GM23248 (cell line): Measurements from ENCODE around the gene MICU2. TPM values are rescaled to one million over a fixed set of nuclear protein-coding genes. Genes with fewer than 3 reads are reported as not detected.
"Not testable (repeated sequence)": the region's sequence is repeated elsewhere in the genome, so short reads cannot be mapped to it uniquely, and the experiment has no call there.

Experiments used
- DNase-seq: peaks from one replicate; pipeline ENCODE4 v3.0.0-alpha.2; 2015
- H2AFZ ChIP-seq: fragments of 200-600 bp; sonication (generic); 2 replicates; pipeline ENCODE4 v1.6.1; 2016; ENCODE audit warnings: antibody characterized with exemption
- H3F3A ChIP-seq: fragments of 200-600 bp; sonication (generic); 2 replicates; pipeline ENCODE4 v1.6.1; 2016; ENCODE audit warnings: mild to moderate bottlenecking, antibody characterized with exemption, mixed run types; ENCODE audit not compliant: insufficient read depth
- H3K27ac ChIP-seq: fragments of 200-600 bp; sonication (generic); 2 replicates; pipeline ENCODE4 v1.5.1; 2016; ENCODE audit warnings: mild to moderate bottlenecking
- H3K27me3 ChIP-seq: fragments of 200-600 bp; sonication (generic); replicated peaks from 2 replicates; pipeline ENCODE4 v1.6.1; 2016; ENCODE audit warnings: mild to moderate bottlenecking; ENCODE audit not compliant: insufficient read depth
- H3K36me3 ChIP-seq: fragments of 200-600 bp; sonication (generic); 2 replicates; pipeline ENCODE4 v1.6.1; 2016; ENCODE audit warnings: low read depth, mild to moderate bottlenecking
- H3K4me1 ChIP-seq: fragments of 200-600 bp; sonication (generic); 2 replicates; pipeline ENCODE4 v1.6.1; 2016; ENCODE audit warnings: mild to moderate bottlenecking; ENCODE audit not compliant: insufficient read depth
- H3K4me2 ChIP-seq: fragments of 200-600 bp; sonication (generic); one replicate; pipeline ENCODE4 v1.6.1; 2016; ENCODE audit warnings: mild to moderate bottlenecking; ENCODE audit not compliant: unreplicated experiment
- H3K4me3 ChIP-seq: fragments of 200-600 bp; sonication (generic); 2 replicates; pipeline ENCODE4 v1.5.1; 2016; ENCODE audit warnings: mild to moderate bottlenecking
- H3K79me2 ChIP-seq: fragments of 200-600 bp; sonication (generic); 2 replicates; pipeline ENCODE4 v1.6.1; 2016; ENCODE audit warnings: mild to moderate bottlenecking; ENCODE audit not compliant: insufficient read depth
- H3K9ac ChIP-seq: fragments of 200-600 bp; sonication (generic); 2 replicates; pipeline ENCODE4 v1.6.1; 2016; ENCODE audit warnings: mild to moderate bottlenecking
- H3K9me2 ChIP-seq: fragments of 200-600 bp; sonication (generic); 2 replicates; pipeline ENCODE4 v1.6.1; 2016; ENCODE audit warnings: mixed run types, mild to moderate bottlenecking, moderate library complexity; ENCODE audit not compliant: insufficient read depth
- H3K9me3 ChIP-seq: fragments of 200-600 bp; sonication (generic); one replicate; pipeline ENCODE4 v1.6.1; 2017; ENCODE audit warnings: low read depth
- H4K20me1 ChIP-seq: fragments of 200-600 bp; sonication (generic); 2 replicates; pipeline ENCODE4 v1.6.0; 2016; ENCODE audit not compliant: insufficient read depth
- EZH2 ChIP-seq: fragments of 200-600 bp; sonication (generic); IDR thresholded peaks from 2 replicates; pipeline ENCODE4 v1.6.1; 2018; ENCODE audit warnings: antibody characterized with exemption, mild to moderate bottlenecking; ENCODE audit not compliant: insufficient read depth, poor library complexity, severe bottlenecking
- EZH2phosphoT487 ChIP-seq: fragments of 200-600 bp; sonication (generic); IDR thresholded peaks from 2 replicates; pipeline ENCODE4 v1.6.1; 2018; ENCODE audit warnings: antibody characterized with exemption, moderate library complexity, mild to moderate bottlenecking, low read depth; ENCODE audit not compliant: insufficient read depth
- WGBS, 2 experiments: methylation state at CpG; one replicate each; pipeline ENCODE4 v1.1.6; 2015 to 2017; ENCODE audit warnings: low lambda C conversion rate in 2 of 2, low coverage in 1 of 2; ENCODE audit errors: missing lambda C conversion rate in 2 of 2; 5-methylcytosine and 5-hydroxymethylcytosine counted together
- in situ Hi-C: fragments of 300-500 bp; cut with MboI; formaldehyde crosslinking; loops from 2 replicates; pipeline ENCODE4 v1.15.0; 2020
- polyA plus RNA-seq: library from polyadenylated mRNA; unstranded; fragments of >200 nt; fragmentation: Nextera tagmentation; extraction: Ambion mirVana; gene quantifications from 2 replicates; pipeline ENCODE4 v1.2.1, GENCODE V29; 2016
- total RNA-seq: library from RNA; depleted of rRNA; stranded (reverse); fragments of >200 nt; shearing (Covaris generic); gene quantifications from 2 replicates; pipeline ENCODE4 v1.2.3, GENCODE V29; 2014

The MICU2 gene
- total and polyA plus RNA-seq, 2 experiments from 2014 or later: 41.4 to 61.7 TPM

GRCh38 chr13:21557995-21558394, 46.0 kb downstream of the MICU2 start:
- H2AFZ ChIP-seq: no peak overlapping the region
- no peak overlapping the region for H3K9ac ChIP-seq
- no peaks in the 10 kb centered on the region for H4K20me1 ChIP-seq
- H3K27me3 ChIP-seq: no peaks in the 10 kb centered on the region
- H3K27ac ChIP-seq: no peak overlapping the region
- no peak overlapping the region for H3K4me3 ChIP-seq
- H3K4me1 ChIP-seq: 0 out of 2 replicates have a peak, but pooled peaks cover 5% of the 10 kb centered on the region
- TF ChIP-seq EZH2phosphoT487 (no peak), EZH2 (no peak)
- peaks cover 21% of the 10 kb centered on the region; the same call in 1 of the 2 replicates for H3K79me2 ChIP-seq
- in situ Hi-C loops: no loop called here
- 68 to 79% methylated on average over 2 of the region's 2 CpGs for WGBS, 2 experiments
- no peaks in the 10 kb centered on the region for H3K9me3 ChIP-seq
- peak; percentile 53 for DNase-seq
- H3K9me2 ChIP-seq: no peaks in the 10 kb centered on the region
- H3F3A ChIP-seq: no peaks in the 10 kb centered on the region
- H3K4me2 ChIP-seq: no peak overlapping the region
- H3K36me3 ChIP-seq: peaks cover 7% of the 10 kb centered on the region; the same call in 1 of the 2 replicates

- H3K4me2 ChIP-seq: no peak overlapping the region
- H3K4me1 ChIP-seq: 0 out of 2 replicates have a peak, but pooled peaks cover 5% of the 10 kb centered on the region
- peak; percentile 6 for DNase-seq
- no peaks in the 10 kb centered on the region for H3K27me3 ChIP-seq
- TF ChIP-seq EZH2: no peak
- no peak for TF ChIP-seq EZH2phosphoT487
- H3K4me3 ChIP-seq: no peak overlapping the region
- no peak overlapping the region for H2AFZ ChIP-seq
- no peak overlapping the region for H3K9ac ChIP-seq
- no peaks in the 10 kb centered on the region for H4K20me1 ChIP-seq
- peaks cover 1% of the 10 kb centered on the region; the same call in 1 of the 2 replicates for H3K36me3 ChIP-seq
- H3K9me3 ChIP-seq: no peaks in the 10 kb centered on the region
- no peaks in the 10 kb centered on the region for H3F3A ChIP-seq
- in situ Hi-C loops: no loop called here
- H3K79me2 ChIP-seq: peaks cover 21% of the 10 kb centered on the region; the same call in 1 of the 2 replicates
- no peak overlapping the region for H3K27ac ChIP-seq
- H3K9me2 ChIP-seq: no peaks in the 10 kb centered on the region
Measured at GRCh38 chr13:21556051-21556450, 47.9 kb downstream of the MICU2 start.

DNA sequence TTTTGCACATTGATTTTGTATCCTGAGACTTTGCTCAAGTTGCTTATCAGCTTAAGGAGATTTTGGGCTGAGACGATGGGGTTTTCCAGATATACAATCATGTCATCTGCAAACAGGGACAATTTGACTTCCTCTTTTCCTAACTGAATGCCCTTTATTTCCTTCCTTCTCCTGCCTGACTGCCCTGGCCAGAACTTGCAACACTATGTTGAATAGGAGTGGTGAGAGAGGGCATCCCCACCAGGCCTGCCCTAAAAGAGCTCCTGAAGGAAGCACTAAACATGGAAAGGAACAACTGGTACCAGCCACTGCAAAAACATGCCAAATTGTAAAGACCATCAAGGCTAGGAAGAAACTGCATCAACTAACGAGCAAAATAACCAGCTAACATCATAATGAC, 50.7 kb downstream of the MICU2 start:
- not testable (repeated sequence) for DNase-seq, H4K20me1 ChIP-seq
- 65 to 100% methylated on average over 1 to 2 of the region's 2 CpGs for WGBS, 2 experiments

GRCh38 chr13:21550918-21551317, 53.1 kb downstream of the MICU2 start:
- Histone ChIP-seq H3K9me2 (no peaks in the 10 kb centered on the region), H3K27ac (no peak overlapping the region), H3K79me2 (peaks cover 9% of the 10 kb centered on the region; the same call in 1 of the 2 replicates), H3K9me3 (no peaks in the 10 kb centered on the region), H3K36me3 (no peaks in the 10 kb centered on the region), H3K9ac (no peak overlapping the region), H3K27me3 (no peaks in the 10 kb centered on the region), H2AFZ (no peak overlapping the region), H3K4me3 (no peak overlapping the region), H3K4me1 (0 out of 2 replicates have a peak, but pooled peaks cover 1% of the 10 kb centered on the region), H4K20me1 (no peaks in the 10 kb centered on the region), H3F3A (no peaks in the 10 kb centered on the region), H3K4me2 (no peak overlapping the region)
- in situ Hi-C loops: no loop called here
- no peak for DNase-seq
- 93 to 99% methylated on average over 2 of the region's 2 CpGs for WGBS, 2 experiments
- TF ChIP-seq EZH2 (no peak), EZH2phosphoT487 (no peak)

More for the DNA sequence above, 50.7 kb downstream of the MICU2 start:
- in situ Hi-C loops, H3K27me3 ChIP-seq, H3K9ac ChIP-seq, H2AFZ ChIP-seq, H3K4me3 ChIP-seq, H3K36me3 ChIP-seq, H3F3A ChIP-seq, H3K27ac ChIP-seq, H3K9me2 ChIP-seq, H3K9me3 ChIP-seq, H3K4me2 ChIP-seq, H3K4me1 ChIP-seq: not testable (repeated sequence)
- peaks cover 21% of the 10 kb centered on the region; the same call in 1 of the 2 replicates for H3K79me2 ChIP-seq

GRCh38 chr13:21549633-21550032, 54.3 kb downstream of the MICU2 start:
- no peak overlapping the region for H3K4me2 ChIP-seq
- no peaks in the 10 kb centered on the region for H3K4me1 ChIP-seq
- H3K4me3 ChIP-seq: no peak overlapping the region
- TF ChIP-seq EZH2phosphoT487 (no peak), EZH2 (no peak)
- in situ Hi-C loops: no loop called here
- H3F3A ChIP-seq: no peaks in the 10 kb centered on the region
- peaks cover 3% of the 10 kb centered on the region; the same call in 1 of the 2 replicates for H3K79me2 ChIP-seq
- no peak overlapping the region for H3K27ac ChIP-seq
- DNase-seq: no peak
- no peaks in the 10 kb centered on the region for H3K9me3 ChIP-seq
- no peaks in the 10 kb centered on the region for H3K9me2 ChIP-seq
- no peak overlapping the region for H3K9ac ChIP-seq
- no peak overlapping the region for H2AFZ ChIP-seq
- no peaks in the 10 kb centered on the region for H3K36me3 ChIP-seq
- no peaks in the 10 kb centered on the region for H3K27me3 ChIP-seq
- no peaks in the 10 kb centered on the region for H4K20me1 ChIP-seq
- WGBS, 2 experiments: 76 to 77% methylated on average over 2 of the region's 2 CpGs
